ENCODE data around the gene ACBD6.

The ACBD6 gene

DNA sequence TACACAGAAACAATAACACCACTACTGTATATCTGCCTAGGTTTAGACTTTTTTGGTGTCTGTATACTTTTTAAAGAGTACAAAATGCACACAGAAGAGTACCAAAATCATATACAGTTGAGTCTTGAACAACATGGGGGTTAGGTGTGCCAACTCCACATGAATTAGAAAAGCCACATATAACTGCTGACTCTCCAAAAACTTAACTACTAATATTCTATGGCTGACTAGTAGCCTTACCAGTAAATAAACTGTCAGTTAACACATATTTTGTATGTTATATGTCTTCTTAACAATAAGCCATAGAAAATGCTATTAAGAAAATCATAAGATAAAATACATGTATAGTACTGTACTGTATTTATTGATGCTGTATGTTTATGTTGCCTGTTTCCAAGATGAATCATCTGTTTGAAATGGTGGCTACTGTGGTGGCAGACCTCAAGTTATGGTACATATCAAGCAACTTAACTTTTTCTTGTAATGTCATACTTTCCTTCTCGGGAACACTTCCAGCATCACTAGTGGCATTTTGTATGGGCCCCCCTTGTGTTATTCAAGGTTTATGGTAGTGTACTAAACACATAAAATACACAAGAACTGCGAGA, 201.1 kb downstream of the ACBD6 start:
- Histone ChIP-seq H3K36me3 (ENCODE audit: insufficient read depth, low read length) (no peaks in the 10 kb centered on the region), H3K9ac (ENCODE audit: low read length) (no peak overlapping the region), H3K27ac (ENCODE audit: low read depth, low read length) (no peak overlapping the region), H3K4me3 (ENCODE audit: low read depth in 1 of 2, low read length in 2 of 2) (no peak overlapping the region), H3K4me1 (ENCODE audit: insufficient read depth, low read length) (no peaks in the 10 kb centered on the region), H3K27me3 (ENCODE audit: control insufficient read depth in 1 of 2, insufficient read depth in 2 of 2, low read length in 2 of 2) (no peaks in the 10 kb centered on the region), H3K9me3 (ENCODE audit: low read length) (no peaks in the 10 kb centered on the region)

DNA sequence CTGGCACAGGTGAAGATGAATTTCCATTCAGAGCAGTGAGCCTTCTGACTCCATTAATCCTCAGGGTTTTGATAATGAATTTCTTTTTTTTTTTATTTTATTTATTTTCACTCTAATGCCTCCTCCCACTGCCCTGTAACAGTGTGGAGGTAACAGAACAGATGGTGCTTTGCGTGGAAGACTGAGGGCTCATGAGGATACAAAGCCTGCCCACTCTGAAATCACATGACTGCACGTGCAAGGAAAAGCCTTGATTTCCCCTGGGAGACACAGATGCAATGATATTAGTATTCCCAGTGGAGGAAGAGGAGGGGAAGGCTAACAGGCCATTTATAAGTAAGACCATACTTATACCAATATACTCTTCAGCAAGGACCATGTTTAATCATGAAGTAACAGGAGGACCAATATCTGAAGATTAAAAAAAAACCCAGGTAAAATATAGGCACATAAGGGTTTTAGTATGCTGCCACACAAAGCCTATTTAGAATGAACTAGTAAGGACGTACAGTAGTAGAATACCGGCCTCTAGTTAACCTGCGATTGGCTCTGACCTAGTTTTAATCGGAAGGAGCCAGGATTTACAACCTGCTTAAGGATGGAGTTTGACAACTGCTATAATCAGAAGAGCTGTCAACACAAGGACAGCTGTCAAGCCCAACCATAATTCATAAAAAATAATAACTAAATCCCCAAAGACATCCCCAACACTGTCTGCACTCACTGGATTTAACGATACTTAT, 202.7 kb downstream of the ACBD6 start:
- H3K4me1 ChIP-seq (ENCODE audit: insufficient read depth, low read length) = no peaks in the 10 kb centered on the region

DNA sequence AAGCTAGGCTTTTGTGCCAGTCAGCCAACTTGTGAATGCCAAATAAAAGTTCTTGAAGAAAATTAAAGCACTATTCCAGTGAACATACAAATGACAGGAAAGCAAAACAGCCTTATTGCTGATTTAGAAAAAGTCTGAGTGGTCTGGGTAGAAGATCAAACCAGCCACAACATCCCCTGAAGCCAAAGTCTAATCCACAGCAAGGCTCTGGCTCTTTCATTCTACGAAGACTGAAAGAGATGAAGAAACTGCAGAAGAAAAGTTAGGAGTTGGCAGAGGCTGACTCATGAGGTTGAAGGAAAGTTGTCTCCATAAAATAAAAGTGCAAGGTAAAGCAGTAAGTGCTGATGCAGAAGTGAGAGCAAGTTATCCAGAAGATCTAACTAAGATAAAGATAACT, 206.4 kb downstream of the ACBD6 start:
- no peaks in the 10 kb centered on the region for H3K4me1 ChIP-seq (ENCODE audit: insufficient read depth, low read length)
- H3K9ac ChIP-seq (ENCODE audit: low read length) = no peak overlapping the region
- no peak overlapping the region for H3K4me3 ChIP-seq (ENCODE audit: low read depth in 1 of 2, low read length in 2 of 2)
- H3K9me3 ChIP-seq (ENCODE audit: low read length) = no peaks in the 10 kb centered on the region
- H3K27me3 ChIP-seq (ENCODE audit: control insufficient read depth in 1 of 2, insufficient read depth in 2 of 2, low read length in 2 of 2) = no peaks in the 10 kb centered on the region
- H3K27ac ChIP-seq (ENCODE audit: low read depth, low read length) = no peak overlapping the region
- no peaks in the 10 kb centered on the region for H3K36me3 ChIP-seq (ENCODE audit: insufficient read depth, low read length)

More for the DNA sequence above, 202.7 kb downstream of the ACBD6 start:
- Histone ChIP-seq H3K27ac (ENCODE audit: low read depth, low read length) (no peak overlapping the region), H3K36me3 (ENCODE audit: insufficient read depth, low read length) (no peaks in the 10 kb centered on the region), H3K9me3 (ENCODE audit: low read length) (no peaks in the 10 kb centered on the region), H3K27me3 (ENCODE audit: control insufficient read depth in 1 of 2, insufficient read depth in 2 of 2, low read length in 2 of 2) (no peaks in the 10 kb centered on the region), H3K4me3 (ENCODE audit: low read depth in 1 of 2, low read length in 2 of 2) (no peak overlapping the region), H3K9ac (ENCODE audit: low read length) (no peak overlapping the region)

DNA sequence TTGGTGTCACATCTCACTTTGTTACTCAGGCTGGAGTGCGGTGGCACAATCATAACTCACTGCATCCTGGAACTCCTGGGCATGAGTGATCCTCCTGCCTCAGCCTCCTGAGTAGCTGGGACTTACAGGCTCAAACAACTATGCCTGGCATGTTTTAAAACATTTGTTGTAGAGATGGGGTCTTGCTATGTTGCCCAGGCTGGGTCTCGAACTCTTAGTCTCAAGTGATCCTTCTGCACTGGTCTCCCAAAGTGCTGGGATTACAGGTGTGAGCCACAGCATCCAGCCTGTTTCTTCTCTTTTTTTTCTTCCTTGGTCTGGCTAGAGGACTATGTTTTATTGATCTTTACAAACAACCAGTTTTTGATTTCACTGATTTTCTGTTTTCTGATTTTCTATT, 207.7 kb downstream of the ACBD6 start:
- Histone ChIP-seq H3K27ac (ENCODE audit: low read depth, low read length) (no peak overlapping the region), H3K9me3 (ENCODE audit: low read length) (no peaks in the 10 kb centered on the region), H3K4me1 (ENCODE audit: insufficient read depth, low read length) (no peaks in the 10 kb centered on the region), H3K36me3 (ENCODE audit: insufficient read depth, low read length) (no peaks in the 10 kb centered on the region), H3K27me3 (ENCODE audit: control insufficient read depth in 1 of 2, insufficient read depth in 2 of 2, low read length in 2 of 2) (no peaks in the 10 kb centered on the region), H3K9ac (ENCODE audit: low read length) (no peak overlapping the region), H3K4me3 (ENCODE audit: low read depth in 1 of 2, low read length in 2 of 2) (no peak overlapping the region)

DNA sequence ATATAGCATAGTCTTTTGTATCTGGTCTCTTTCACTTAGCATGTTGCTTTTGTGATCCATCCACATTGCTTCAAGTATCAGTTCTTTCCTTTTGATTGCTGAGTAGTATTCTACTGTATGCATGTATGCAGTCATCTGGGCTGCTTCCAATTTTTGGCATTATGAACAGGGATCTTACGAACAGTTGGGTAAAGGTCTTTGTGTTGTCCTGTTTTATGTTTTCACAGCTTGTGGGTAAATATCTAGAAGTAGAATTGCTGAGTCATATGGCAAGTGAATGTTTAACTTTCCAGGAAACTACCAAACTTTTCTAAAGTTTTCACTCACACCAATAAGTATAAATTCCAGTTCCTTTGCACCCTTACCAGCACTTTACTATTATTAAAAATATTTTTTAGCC, 211.4 kb downstream of the ACBD6 start:
- no peaks in the 10 kb centered on the region for H3K4me1 ChIP-seq (ENCODE audit: insufficient read depth, low read length)
- H3K27ac ChIP-seq (ENCODE audit: low read depth, low read length) = no peak overlapping the region
- no peaks in the 10 kb centered on the region for H3K27me3 ChIP-seq (ENCODE audit: control insufficient read depth in 1 of 2, insufficient read depth in 2 of 2, low read length in 2 of 2)
- no peak overlapping the region for H3K9ac ChIP-seq (ENCODE audit: low read length)
- H3K4me3 ChIP-seq (ENCODE audit: low read depth in 1 of 2, low read length in 2 of 2) = no peak overlapping the region
- no peaks in the 10 kb centered on the region for H3K36me3 ChIP-seq (ENCODE audit: insufficient read depth, low read length)
- H3K9me3 ChIP-seq (ENCODE audit: low read length) = no peaks in the 10 kb centered on the region

DNA sequence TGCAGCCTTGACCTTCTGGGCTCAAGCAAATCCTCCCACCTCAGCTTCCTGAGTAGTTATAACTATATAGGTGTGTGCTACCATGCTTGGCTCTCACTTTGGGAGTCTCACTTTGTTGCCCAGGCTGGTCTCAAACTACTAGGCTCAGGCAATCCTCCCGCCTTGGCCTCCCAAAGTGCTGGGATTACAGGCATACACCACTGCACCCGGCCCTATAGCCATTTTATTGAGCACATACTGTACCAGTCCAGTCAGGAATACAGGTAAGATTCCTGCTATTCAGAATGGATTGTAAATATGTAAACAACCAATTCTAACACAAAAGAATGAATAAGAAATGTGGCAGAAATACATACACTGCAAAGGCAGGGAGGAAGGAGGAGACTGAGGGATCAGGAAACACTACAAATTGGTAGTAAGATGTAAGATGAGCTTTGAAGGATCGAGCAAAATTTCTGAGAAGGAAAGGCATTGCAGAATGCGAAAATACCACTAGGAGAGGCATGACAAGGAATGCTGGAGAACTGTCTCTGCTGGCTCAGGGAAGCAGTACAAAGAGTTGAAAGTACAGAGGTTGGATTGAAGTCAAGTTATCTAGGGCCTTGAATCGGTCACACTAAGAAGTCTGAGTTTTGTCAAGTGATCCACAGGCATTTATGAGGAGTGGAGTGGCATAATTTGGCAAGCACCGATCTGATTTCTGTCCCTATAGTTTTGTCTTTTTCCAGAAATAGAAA, 211.9 kb downstream of the ACBD6 start:
- Histone ChIP-seq H3K27me3 (ENCODE audit: control insufficient read depth in 1 of 2, insufficient read depth in 2 of 2, low read length in 2 of 2) (no peaks in the 10 kb centered on the region), H3K4me1 (ENCODE audit: insufficient read depth, low read length) (no peaks in the 10 kb centered on the region), H3K27ac (ENCODE audit: low read depth, low read length) (no peak overlapping the region), H3K9ac (ENCODE audit: low read length) (no peak overlapping the region), H3K4me3 (ENCODE audit: low read depth in 1 of 2, low read length in 2 of 2) (no peak overlapping the region), H3K36me3 (ENCODE audit: insufficient read depth, low read length) (no peaks in the 10 kb centered on the region), H3K9me3 (ENCODE audit: low read length) (no peaks in the 10 kb centered on the region)

DNA sequence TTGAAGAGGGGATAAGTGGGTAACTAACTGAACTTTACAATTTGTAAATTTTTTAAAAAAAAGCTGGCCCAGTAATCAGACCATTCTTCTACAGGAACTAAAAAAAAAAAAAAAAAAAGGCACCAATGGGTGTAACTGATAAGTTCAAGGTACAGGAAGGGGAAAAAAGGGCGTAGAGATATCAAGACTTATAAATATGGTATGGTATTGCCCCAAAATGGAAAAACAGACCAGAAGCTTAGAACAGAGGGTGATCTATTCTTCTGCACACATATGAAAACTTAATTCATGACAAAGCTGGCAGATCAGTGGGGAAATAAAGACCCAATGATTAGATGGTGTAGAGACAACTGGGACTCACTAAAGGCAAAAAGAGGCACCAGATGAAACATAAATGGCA, 213.4 kb downstream of the ACBD6 start:
- H3K4me1 ChIP-seq (ENCODE audit: insufficient read depth, low read length) = no peaks in the 10 kb centered on the region
- no peak overlapping the region for H3K9ac ChIP-seq (ENCODE audit: low read length)
- no peaks in the 10 kb centered on the region for H3K9me3 ChIP-seq (ENCODE audit: low read length)
- H3K27me3 ChIP-seq (ENCODE audit: control insufficient read depth in 1 of 2, insufficient read depth in 2 of 2, low read length in 2 of 2) = no peaks in the 10 kb centered on the region
- no peak overlapping the region for H3K4me3 ChIP-seq (ENCODE audit: low read depth in 1 of 2, low read length in 2 of 2)
- no peaks in the 10 kb centered on the region for H3K36me3 ChIP-seq (ENCODE audit: insufficient read depth, low read length)
- no peak overlapping the region for H3K27ac ChIP-seq (ENCODE audit: low read depth, low read length)

DNA sequence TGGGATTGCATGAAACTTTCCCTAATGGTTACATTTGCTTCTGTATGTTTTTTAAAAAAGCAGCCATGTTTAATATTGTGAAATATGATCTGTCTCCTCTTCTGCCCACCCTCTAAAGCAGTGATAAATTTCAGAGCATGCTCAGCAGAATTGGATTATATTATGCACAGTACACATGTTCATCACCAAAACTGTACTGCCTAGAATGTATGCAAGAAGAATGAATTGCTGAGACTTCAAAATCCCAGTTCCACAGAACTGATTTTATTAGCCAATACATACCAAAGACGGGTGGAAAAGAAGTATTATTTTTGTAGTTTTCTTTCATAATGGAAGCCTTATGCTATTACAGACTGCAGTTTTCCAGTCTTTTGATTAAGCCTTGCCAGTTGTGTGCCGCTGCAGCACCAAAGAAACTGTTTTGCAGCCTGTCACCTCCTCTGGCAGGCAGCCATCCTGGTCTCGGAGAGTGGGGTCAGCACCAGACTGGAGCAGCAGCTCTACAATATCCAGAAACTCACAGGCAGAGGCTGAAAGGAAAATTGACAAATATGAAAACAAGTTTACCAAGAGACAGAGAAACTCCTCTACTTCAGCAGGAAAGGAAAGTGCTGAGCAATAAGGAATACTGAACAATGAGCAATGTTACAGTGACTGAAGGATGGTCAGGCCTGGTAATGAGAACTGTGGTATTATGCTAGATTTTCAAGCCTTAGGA, 214.2 kb downstream of the ACBD6 start:
- Histone ChIP-seq H3K36me3 (ENCODE audit: insufficient read depth, low read length) (no peaks in the 10 kb centered on the region), H3K27ac (ENCODE audit: low read depth, low read length) (no peak overlapping the region), H3K9ac (ENCODE audit: low read length) (no peak overlapping the region), H3K9me3 (ENCODE audit: low read length) (no peaks in the 10 kb centered on the region), H3K4me3 (ENCODE audit: low read depth in 1 of 2, low read length in 2 of 2) (no peak overlapping the region), H3K27me3 (ENCODE audit: control insufficient read depth in 1 of 2, insufficient read depth in 2 of 2, low read length in 2 of 2) (no peaks in the 10 kb centered on the region), H3K4me1 (ENCODE audit: insufficient read depth, low read length) (no peaks in the 10 kb centered on the region)

DNA sequence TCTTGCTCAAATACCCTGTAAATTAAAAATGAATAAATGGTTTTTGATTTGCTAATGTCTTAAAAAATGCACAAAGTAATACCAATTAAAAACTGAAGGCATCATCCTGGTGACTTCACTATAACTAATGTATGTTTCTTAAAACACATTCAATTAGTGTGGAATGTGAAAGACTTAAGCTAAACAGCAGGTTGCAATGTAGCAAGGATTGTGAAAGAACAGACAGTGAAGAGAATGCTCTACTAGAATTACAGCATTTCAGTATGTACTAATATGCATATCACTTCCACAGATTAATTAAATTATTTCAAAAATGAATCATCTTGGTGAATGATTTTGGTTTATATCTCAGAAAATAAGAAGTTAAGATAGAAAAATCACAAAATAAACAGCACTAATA, 216.0 kb downstream of the ACBD6 start:
- no peak overlapping the region for H3K9ac ChIP-seq (ENCODE audit: low read length)
- no peaks in the 10 kb centered on the region for H3K4me1 ChIP-seq (ENCODE audit: insufficient read depth, low read length)
- H3K9me3 ChIP-seq (ENCODE audit: low read length) = no peaks in the 10 kb centered on the region
- H3K36me3 ChIP-seq (ENCODE audit: insufficient read depth, low read length) = no peaks in the 10 kb centered on the region
- H3K27me3 ChIP-seq (ENCODE audit: control insufficient read depth in 1 of 2, insufficient read depth in 2 of 2, low read length in 2 of 2) = no peaks in the 10 kb centered on the region
- H3K27ac ChIP-seq (ENCODE audit: low read depth, low read length) = no peak overlapping the region
- no peak overlapping the region for H3K4me3 ChIP-seq (ENCODE audit: low read depth in 1 of 2, low read length in 2 of 2)

DNA sequence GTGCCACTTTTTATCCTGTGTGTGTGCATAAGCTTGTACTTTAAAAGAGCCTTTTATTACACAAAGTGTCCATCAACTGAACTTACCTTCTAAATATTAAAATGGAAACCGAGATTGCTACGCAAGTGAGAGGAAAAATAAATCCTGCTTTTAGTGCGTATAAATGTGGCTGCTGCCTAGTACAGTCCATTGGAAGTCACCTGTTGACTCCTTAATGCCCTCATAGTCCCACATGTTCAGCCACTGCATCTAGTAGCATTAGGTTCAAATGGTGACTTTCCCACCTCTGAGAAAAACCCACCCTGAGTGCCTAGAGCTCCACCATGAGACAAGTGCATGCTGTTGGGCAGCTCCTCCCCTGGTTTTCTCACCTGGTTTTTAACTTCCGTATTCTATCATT, 219.3 kb downstream of the ACBD6 start:
- no peaks in the 10 kb centered on the region for H3K36me3 ChIP-seq (ENCODE audit: insufficient read depth, low read length)
- H3K27me3 ChIP-seq (ENCODE audit: control insufficient read depth in 1 of 2, insufficient read depth in 2 of 2, low read length in 2 of 2) = no peaks in the 10 kb centered on the region

DNA sequence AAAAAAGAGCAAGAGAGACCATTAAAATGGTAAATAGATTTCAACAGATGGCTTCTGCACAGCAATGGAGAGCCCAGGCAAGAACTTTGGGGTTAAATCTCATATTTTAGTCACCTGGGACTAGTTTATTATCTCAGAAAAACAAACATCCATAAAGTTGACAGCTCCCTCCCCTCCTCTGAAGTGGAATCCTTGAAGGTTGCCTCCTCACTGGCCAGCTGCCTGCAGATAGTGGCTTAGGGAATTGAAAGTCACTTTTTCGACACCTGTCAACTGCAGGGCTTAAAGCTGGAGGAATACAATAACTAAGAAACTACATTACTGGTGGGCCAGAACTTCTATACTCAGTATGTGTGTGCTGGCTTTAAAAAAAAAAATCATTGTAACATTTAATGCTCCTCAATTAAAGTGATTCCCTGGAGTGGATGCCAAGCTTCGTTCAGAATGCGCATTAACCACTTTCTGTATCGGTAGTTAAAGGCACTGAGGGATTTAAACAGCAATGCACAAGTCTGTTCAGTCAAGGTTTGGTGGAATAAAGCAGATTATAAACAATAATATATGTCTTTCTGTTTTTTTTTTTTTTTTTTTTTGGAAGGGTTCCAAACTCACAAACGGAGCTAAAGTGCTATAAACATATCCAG, 219.9 kb downstream of the ACBD6 start:
- H3K9ac ChIP-seq (ENCODE audit: low read length) = no peak overlapping the region
- H3K4me3 ChIP-seq (ENCODE audit: low read depth in 1 of 2, low read length in 2 of 2) = no peak overlapping the region
- H3K36me3 ChIP-seq (ENCODE audit: insufficient read depth, low read length) = no peaks in the 10 kb centered on the region
- H3K9me3 ChIP-seq (ENCODE audit: low read length) = no peaks in the 10 kb centered on the region
- no peaks in the 10 kb centered on the region for H3K27me3 ChIP-seq (ENCODE audit: control insufficient read depth in 1 of 2, insufficient read depth in 2 of 2, low read length in 2 of 2)
- no peak overlapping the region for H3K27ac ChIP-seq (ENCODE audit: low read depth, low read length)
- H3K4me1 ChIP-seq (ENCODE audit: insufficient read depth, low read length) = no peaks in the 10 kb centered on the region

More for the DNA sequence above, 219.3 kb downstream of the ACBD6 start:
- H3K4me1 ChIP-seq (ENCODE audit: insufficient read depth, low read length) = no peaks in the 10 kb centered on the region
- no peak overlapping the region for H3K27ac ChIP-seq (ENCODE audit: low read depth, low read length)
- H3K9ac ChIP-seq (ENCODE audit: low read length) = no peak overlapping the region
- no peaks in the 10 kb centered on the region for H3K9me3 ChIP-seq (ENCODE audit: low read length)
- no peak overlapping the region for H3K4me3 ChIP-seq (ENCODE audit: low read depth in 1 of 2, low read length in 2 of 2)
